ENCODE data around the gene ACKR2.

DNA sequence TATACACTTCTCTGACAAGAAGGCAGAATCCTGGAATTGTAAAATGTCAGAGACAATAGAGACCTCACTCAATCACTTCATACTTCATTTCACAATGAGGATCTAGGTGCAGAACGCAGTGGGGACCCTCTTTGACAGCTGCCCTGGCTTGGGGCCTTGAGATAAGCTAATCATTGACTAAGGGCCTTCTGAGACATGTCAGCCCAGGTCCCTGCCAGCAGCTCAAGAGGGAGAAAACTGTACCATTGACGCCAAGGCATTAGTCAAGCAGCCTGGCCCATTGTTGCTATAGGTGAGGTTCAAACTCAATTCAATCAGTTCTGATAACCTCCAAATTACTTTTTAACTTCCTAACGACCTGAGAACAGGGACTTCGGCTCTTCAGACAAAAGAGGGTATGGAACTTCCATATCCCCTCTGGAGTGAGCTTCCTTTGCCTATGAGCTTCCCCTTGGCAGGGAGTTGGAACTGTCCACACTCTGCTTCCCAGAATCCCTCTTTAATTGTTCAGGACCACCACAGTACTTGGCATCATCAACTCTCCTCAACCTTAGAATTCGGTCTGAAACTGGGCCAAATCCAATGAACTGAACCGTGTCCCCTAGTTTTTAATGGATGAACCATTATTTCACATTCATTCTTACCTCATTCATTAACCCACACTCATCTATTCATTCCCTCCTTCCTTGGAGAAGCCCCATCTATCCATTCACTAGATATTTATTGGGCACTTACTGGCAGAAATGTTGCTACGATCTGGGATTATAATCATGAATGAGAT lies 67.9 kb downstream of the ACKR2 start:
- TF ChIP-seq EZH2 (IDR thresholded peaks at IDR 0.05; ENCODE audit: insufficient read depth, poor library complexity, severe bottlenecking) (no peak), EZH2phosphoT487 (IDR thresholded peaks at IDR 0.05; ENCODE audit: insufficient read depth, low read depth) (no peak)
